HG02981 (cell line): ENCODE measurements around the gene KCNH1.

Experiments used
- ATAC-seq: cut with Tn5 transposase; IDR thresholded peaks from one replicate; pipeline ENCODE4 v1.9.1; 2021; ENCODE audit warnings: mild to moderate bottlenecking, moderate library complexity; ENCODE audit not compliant: unreplicated experiment

KCNH1 gene

GRCh38 chr1:210815641-210816550 is 318.1 kb downstream of the KCNH1 start:
- ATAC-seq, result no peak

DNA sequence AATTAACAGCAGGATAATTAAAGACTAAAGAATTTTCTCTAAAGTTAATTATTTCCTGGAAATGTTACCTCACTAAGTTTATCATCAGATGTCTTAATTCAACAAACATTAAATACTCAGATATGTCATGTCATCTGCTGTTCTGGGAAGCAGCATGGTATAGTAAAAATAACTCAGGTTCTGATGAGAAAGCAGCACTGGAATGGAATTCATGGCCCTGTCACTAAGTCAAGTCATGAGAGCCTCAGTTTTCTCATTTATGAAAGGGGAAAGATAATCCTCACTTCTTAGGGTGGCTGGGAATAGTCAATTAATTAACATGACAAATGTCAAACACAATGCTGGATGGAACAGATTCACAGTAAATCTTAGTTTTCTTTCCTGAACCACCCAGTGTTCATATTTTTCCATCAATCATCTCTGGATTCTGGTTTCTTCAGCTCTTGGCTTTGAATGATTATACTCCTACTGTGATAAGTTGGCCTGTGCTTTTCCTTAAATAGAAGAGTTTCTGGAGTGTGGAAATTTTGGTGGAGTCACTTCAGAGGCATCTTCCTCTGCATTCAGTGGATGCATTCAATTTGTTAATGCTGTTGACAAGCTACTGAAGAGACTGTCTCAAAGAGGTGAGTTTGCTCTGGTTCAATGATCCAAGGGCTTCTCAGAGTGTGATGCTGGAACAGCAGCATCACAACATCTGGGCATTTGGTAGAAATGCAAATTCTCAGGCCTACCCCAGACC is 319.4 kb downstream of the KCNH1 start:
- ATAC-seq, result no peak

- ATAC-seq, result no peak
Observed at GRCh38 chr1:210801501-210801900, 332.4 kb downstream of the KCNH1 start.

DNA sequence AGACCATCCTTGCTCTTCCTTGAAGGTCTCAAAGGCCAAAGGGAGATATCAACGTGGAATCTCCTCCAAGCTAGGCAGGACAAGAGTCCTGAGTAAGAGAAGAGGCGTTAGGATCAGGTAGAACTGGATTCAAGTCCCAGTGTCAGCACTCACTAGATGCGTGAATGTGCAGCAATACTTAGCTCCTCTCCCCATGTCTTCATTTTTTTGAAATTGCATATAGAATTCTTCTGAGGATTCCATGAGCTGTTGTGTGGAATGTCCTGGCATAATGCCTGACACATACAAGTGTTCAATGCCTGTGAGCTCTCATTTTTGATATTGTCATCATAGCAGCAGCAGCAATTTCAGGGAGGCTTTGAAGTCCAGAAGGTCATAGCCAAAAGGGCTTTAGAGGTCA is 333.2 kb downstream of the KCNH1 start:
- no peak for ATAC-seq

- ATAC-seq, result no peak
Observed at GRCh38 chr1:210800301-210800700, 333.6 kb downstream of the KCNH1 start.

DNA sequence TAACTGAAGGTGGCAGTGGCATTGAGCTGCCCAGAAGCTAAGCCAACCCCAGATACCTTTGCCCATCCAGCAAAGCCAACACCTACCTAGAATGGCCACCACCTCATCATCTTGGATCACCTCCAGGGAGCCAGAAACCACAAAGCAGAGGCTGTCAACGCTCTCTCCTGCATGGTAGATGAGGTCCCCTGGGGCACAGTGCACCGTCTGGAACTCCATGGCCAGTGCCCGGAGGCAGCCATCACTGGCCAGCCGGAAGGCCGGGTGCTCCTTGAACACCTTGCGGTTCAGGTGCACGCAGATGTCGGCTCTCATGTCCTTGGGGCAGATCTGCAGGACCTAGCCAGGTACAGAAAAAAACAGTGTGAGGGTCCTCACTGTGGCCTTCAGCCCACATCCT is 336.5 kb downstream of the KCNH1 start:
- ATAC-seq, result no peak

- no peak for ATAC-seq
Observed at GRCh38 chr1:210796421-210796820, 337.5 kb downstream of the KCNH1 start.

DNA sequence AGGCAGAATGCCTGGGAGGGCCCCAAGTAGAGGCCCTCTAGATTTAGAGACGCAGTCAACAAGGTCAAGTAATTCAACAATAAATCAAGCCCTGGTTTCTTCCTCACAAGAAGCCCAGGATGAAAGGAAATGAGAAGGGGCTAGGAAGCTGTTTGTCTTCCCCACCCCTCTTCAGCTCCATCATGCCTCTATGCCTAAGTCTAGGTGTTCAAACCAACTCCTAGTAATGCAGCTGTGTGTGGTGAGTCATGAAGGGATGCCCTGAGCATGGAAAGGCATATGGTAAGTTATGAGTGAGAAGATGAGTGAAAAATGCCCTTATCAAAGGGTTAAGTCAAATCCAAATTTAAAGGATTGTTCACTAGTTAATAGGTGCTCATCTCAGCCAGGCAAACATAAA is 339.5 kb downstream of the KCNH1 start:
- ATAC-seq, result no peak

- no peak for ATAC-seq
Observed at GRCh38 chr1:210792250-210793102, 341.5 kb downstream of the KCNH1 start.

- no peak for ATAC-seq
Observed at GRCh38 chr1:210790196-210790595, 343.8 kb downstream of the KCNH1 start.

DNA sequence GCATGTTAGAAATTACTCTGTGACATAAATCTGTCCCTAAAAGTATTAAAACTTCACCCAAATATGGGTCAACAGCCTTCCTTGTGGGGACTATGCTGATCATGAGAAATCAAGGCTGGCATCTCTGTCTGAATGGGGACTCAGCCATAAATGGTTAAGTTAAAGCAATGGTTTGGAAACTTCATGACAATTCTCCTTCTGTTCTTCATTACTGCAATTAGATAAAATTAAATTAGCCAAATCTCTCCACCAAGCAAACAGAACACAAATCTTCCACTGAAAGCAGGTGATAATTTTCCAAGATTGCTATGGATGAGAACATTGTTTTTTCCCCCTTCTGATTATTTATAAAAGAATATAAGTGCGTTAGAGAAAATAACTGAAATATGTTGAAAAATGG is 346.1 kb downstream of the KCNH1 start:
- ATAC-seq, result no peak

- no peak for ATAC-seq
Observed at GRCh38 chr1:210786546-210786945, 347.4 kb downstream of the KCNH1 start.

GRCh38 chr1:210783925-210784324 is 350.0 kb downstream of the KCNH1 start:
- ATAC-seq, result no peak

GRCh38 chr1:210781652-210782051 is 352.3 kb downstream of the KCNH1 start:
- no peak for ATAC-seq

- no peak for ATAC-seq
Observed at GRCh38 chr1:210779269-210779668, 354.7 kb downstream of the KCNH1 start.

DNA sequence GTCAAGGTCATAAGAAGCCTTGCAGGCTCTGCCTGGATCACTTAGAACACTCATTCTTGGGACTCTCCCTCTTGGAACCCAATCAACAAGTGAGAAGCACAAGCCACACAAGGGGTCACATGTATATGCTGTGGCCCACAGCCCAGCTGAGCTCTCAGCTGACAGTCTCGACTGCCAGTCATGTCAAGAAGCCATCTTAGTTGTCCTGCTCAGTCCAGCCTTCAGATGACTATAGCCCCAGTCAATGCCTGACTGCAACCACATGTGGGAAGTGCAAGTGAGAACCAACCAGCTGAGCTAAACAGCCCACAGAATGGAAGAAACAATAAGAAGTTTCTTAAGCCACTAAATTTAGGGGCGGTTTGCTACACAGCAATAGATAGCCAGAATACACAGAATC is 356.0 kb downstream of the KCNH1 start:
- ATAC-seq, result no peak

- ATAC-seq, result no peak
Observed at GRCh38 chr1:210776712-210777111, 357.2 kb downstream of the KCNH1 start.

DNA sequence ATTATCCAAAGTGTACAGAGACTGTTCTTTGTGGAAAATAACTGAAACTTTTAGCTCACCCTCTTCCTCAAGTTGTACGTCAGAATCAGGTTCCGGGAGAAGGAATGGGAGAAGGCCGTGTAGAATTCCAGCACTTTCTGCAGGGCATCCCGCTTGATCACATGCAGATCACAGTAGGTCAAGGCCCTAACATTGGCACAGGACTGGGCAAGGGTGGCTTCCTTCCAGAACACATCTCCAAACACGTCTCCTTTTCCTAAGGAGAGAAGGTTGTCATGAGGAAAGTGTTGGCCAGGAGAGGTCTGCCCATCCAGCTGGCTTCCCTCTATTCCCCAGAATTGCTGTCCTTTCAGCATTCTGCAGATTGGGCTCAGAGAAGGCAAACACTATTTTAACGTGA is 358.7 kb downstream of the KCNH1 start:
- no peak for ATAC-seq

DNA sequence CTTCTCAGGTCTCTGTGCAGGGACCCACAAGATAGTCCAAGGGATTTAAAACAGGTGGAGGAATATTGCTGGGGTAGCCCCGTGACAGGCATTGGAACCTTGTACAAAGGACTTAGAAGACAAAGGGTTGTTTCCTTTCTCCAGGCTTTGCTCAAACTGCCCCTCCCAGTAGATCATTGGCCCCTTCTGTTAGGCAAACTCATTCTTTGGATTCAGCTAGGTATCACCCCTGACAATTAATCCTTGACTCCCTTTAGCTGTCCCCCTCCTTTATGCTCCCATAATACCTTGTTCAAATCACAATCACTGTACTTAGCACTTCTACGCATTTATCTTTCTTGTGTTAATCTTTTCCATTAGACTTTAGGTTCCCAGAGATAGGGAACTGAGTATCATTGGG is 360.5 kb downstream of the KCNH1 start:
- no peak for ATAC-seq

DNA sequence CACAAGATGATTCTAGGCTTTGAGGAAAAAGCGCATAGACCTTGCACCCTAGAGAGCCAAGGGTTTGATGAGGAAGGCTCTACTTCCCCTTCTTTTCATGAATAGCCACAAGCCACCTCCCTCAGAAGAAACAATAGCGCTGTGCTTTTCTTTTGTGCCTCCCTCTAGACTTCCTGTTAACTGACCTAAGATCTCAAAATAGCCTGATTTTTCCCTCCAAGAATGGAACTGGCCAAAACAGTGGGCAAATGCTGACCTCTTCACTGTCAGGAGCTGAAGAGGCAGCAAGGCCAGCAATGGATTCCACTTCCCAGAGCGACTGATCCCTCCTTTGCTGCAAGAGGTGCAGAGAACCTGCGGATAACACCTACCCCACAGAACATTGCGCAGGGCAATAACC is 362.8 kb downstream of the KCNH1 start:
- no peak for ATAC-seq

- ATAC-seq, result no peak
Observed at GRCh38 chr1:210770396-210770984, 363.5 kb downstream of the KCNH1 start.
